HFFc6 (cell line): Measurements from ENCODE around the gene SLC16A4. TPM values are rescaled to one million over a fixed set of nuclear protein-coding genes. Genes with fewer than 3 reads are reported as not detected.

Source experiments
- DNase-seq: peaks from one replicate; pipeline ENCODE4 v3.0.0-alpha.2; 2018
- H3K27ac Mint-ChIP-seq: 2 replicates; pipeline ENCODE4 v1.8.0; 2020; ENCODE audit warnings: mild to moderate bottlenecking, mixed read lengths
- H3K27me3 Mint-ChIP-seq: 2 replicates; pipeline ENCODE4 v1.8.0; 2021; ENCODE audit warnings: mild to moderate bottlenecking, moderate library complexity, mixed read lengths; ENCODE audit not compliant: insufficient read depth
- H3K36me3 Mint-ChIP-seq: 2 replicates; pipeline ENCODE4 v1.8.0; 2021; ENCODE audit warnings: low read depth, mixed read lengths
- H3K4me1 Mint-ChIP-seq: 2 replicates; pipeline ENCODE4 v1.8.0; 2020; ENCODE audit warnings: low read depth, mixed read lengths
- H3K4me3 Mint-ChIP-seq: 2 replicates; pipeline ENCODE4 v1.8.0; 2020; ENCODE audit warnings: mild to moderate bottlenecking, moderate library complexity, mixed read lengths
- H3K9me3 Mint-ChIP-seq: 2 replicates; pipeline ENCODE4 v1.8.0; 2020; ENCODE audit warnings: mild to moderate bottlenecking, mixed read lengths
- total RNA-seq, 6 experiments: library from RNA; stranded (reverse); fragmentation: NEBNext Ultra II Directional; extraction: Animal tissue kit (Norgen Biotek cat#: 25700); gene quantifications; 2 replicates in 1 of 6; 3 replicates in 5 of 6; pipeline ENCODE4 v1.2.3, GENCODE V29; 2021
- TF ChIP-seq, protein P1 (sequence below): fragments of 200-600 bp; sonication (generic); IDR thresholded peaks from 2 replicates; pipeline ENCODE4 v1.5.0; 2021; ENCODE audit warnings: antibody characterized with exemption, mild to moderate bottlenecking

Gene SLC16A4
- total RNA-seq, 6 experiments from 2014 or later: 14.7 to 25.2 (median 21.5) TPM

GRCh38 chr1:110347182-110347893, 43.5 kb downstream of the SLC16A4 start:
- Mint-ChIP-seq H3K4me1 (peaks cover 81% of the 10 kb centered on the region), H3K27ac (peak overlapping the region; percentile 59), H3K36me3 (peaks cover 49% of the 10 kb centered on the region), H3K9me3 (no peaks in the 10 kb centered on the region), H3K27me3 (peaks cover 2% of the 10 kb centered on the region), H3K4me3 (no peak overlapping the region; the same call in 1 of the 2 replicates)
- DNase-seq: no peak
- TF ChIP-seq, protein P1, sequence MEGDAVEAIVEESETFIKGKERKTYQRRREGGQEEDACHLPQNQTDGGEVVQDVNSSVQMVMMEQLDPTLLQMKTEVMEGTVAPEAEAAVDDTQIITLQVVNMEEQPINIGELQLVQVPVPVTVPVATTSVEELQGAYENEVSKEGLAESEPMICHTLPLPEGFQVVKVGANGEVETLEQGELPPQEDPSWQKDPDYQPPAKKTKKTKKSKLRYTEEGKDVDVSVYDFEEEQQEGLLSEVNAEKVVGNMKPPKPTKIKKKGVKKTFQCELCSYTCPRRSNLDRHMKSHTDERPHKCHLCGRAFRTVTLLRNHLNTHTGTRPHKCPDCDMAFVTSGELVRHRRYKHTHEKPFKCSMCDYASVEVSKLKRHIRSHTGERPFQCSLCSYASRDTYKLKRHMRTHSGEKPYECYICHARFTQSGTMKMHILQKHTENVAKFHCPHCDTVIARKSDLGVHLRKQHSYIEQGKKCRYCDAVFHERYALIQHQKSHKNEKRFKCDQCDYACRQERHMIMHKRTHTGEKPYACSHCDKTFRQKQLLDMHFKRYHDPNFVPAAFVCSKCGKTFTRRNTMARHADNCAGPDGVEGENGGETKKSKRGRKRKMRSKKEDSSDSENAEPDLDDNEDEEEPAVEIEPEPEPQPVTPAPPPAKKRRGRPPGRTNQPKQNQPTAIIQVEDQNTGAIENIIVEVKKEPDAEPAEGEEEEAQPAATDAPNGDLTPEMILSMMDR: no peak

- Mint-ChIP-seq H3K27me3 (peaks cover 2% of the 10 kb centered on the region), H3K9me3 (no peaks in the 10 kb centered on the region), H3K27ac (no peak overlapping the region; the same call in 1 of the 2 replicates), H3K4me1 (peaks cover 88% of the 10 kb centered on the region), H3K4me3 (no peak overlapping the region), H3K36me3 (peaks cover 55% of the 10 kb centered on the region)
- DNase-seq: no peak
- TF ChIP-seq, protein P1: no peak
Observed at GRCh38 chr1:110346690-110347089, 44.1 kb downstream of the SLC16A4 start.

- Mint-ChIP-seq H3K36me3 (peaks cover 67% of the 10 kb centered on the region), H3K4me1 (peaks cover 94% of the 10 kb centered on the region), H3K9me3 (no peaks in the 10 kb centered on the region), H3K27me3 (peaks cover 2% of the 10 kb centered on the region), H3K27ac (no peak overlapping the region), H3K4me3 (no peak overlapping the region)
- DNase-seq: no peak
- TF ChIP-seq, protein P1: no peak
Observed at GRCh38 chr1:110345480-110345879, 45.3 kb downstream of the SLC16A4 start.

- TF ChIP-seq, protein P1: no peak
- peaks cover 2% of the 10 kb centered on the region for H3K27me3 Mint-ChIP-seq
- H3K4me1 Mint-ChIP-seq: peaks cover 92% of the 10 kb centered on the region
- H3K9me3 Mint-ChIP-seq: no peaks in the 10 kb centered on the region
- no peak overlapping the region; the same call in 1 of the 2 replicates for H3K4me3 Mint-ChIP-seq
- no peak overlapping the region for H3K27ac Mint-ChIP-seq
- H3K36me3 Mint-ChIP-seq: peaks cover 68% of the 10 kb centered on the region
- no peak for DNase-seq
Observed at GRCh38 chr1:110344152-110344551, 46.7 kb downstream of the SLC16A4 start.

GRCh38 chr1:110343249-110343648, 47.6 kb downstream of the SLC16A4 start:
- Mint-ChIP-seq H3K27ac (peak overlapping the region; percentile 56; the same call in 1 of the 2 replicates), H3K36me3 (peaks cover 68% of the 10 kb centered on the region)

More at GRCh38 chr1:110343249-110343648, 47.6 kb downstream of the SLC16A4 start:
- Mint-ChIP-seq H3K4me3 (no peak overlapping the region; the same call in 1 of the 2 replicates), H3K4me1 (peaks cover 83% of the 10 kb centered on the region), H3K9me3 (no peaks in the 10 kb centered on the region), H3K27me3 (peaks cover 2% of the 10 kb centered on the region)
- TF ChIP-seq, protein P1: no peak
- DNase-seq: no peak
